Measurements from ENCODE around the gene MSL1. TPM values are rescaled to one million over a fixed set of nuclear protein-coding genes. Genes with fewer than 3 reads are reported as not detected.

The MSL1 gene
- total RNA-seq, 1 donor from 2014 or later, result 96.2 TPM

GRCh38 chr17:40111221-40112128, 10.3 kb upstream of the MSL1 start:
- Mint-ChIP-seq H3K27ac (ENCODE audit: unreplicated experiment) (peak overlapping the region; percentile 97), H3K4me1 (ENCODE audit: unreplicated experiment) (peaks cover 67% of the 10 kb centered on the region), H3K9me3 (ENCODE audit: unreplicated experiment) (no peaks in the 10 kb centered on the region), H3K27me3 (ENCODE audit: unreplicated experiment) (peaks cover 18% of the 10 kb centered on the region), H3K36me3 (ENCODE audit: low read depth, unreplicated experiment) (no peaks in the 10 kb centered on the region), H3K4me3 (ENCODE audit: unreplicated experiment) (peak overlapping the region; percentile 84)
- DNase-seq (ENCODE audit: low spot score), result peak; percentile 79
- peak; percentile 23 for TF ChIP-seq CTCF (IDR thresholded peaks at IDR 0.05; ENCODE audit: unreplicated experiment)

GRCh38 chr17:40112191-40112711, 9.5 kb upstream of the MSL1 start:
- no peak for TF ChIP-seq CTCF (IDR thresholded peaks at IDR 0.05; ENCODE audit: unreplicated experiment)
- DNase-seq (ENCODE audit: low spot score), result no peak
- H3K27me3 Mint-ChIP-seq (ENCODE audit: unreplicated experiment), result peaks cover 18% of the 10 kb centered on the region
- no peaks in the 10 kb centered on the region for H3K36me3 Mint-ChIP-seq (ENCODE audit: low read depth, unreplicated experiment)
- peak overlapping the region; percentile 97 for H3K27ac Mint-ChIP-seq (ENCODE audit: unreplicated experiment)
- peaks cover 59% of the 10 kb centered on the region for H3K4me1 Mint-ChIP-seq (ENCODE audit: unreplicated experiment)
- no peaks in the 10 kb centered on the region for H3K9me3 Mint-ChIP-seq (ENCODE audit: unreplicated experiment)
- peak overlapping the region; percentile 84 for H3K4me3 Mint-ChIP-seq (ENCODE audit: unreplicated experiment)

DNA sequence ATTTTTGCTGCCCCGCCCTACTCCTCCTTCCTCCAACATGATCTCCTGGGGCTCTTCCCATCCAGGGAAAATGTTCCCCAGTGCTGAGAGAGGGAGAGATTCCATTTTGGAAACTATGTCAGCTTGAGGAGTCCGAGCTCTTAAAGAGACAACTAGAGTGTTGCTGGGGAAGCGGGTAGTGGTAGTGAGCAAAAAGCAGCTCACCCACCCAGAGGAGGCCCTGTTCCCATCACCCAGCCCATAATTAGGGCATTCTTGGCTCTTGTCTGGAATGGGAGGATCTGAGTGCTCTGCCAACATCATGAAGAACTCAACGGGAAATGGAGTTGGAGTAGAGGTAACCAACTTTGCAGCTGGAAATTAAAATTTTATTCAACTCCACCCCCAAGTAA, 9.1 kb upstream of the MSL1 start:
- Mint-ChIP-seq H3K36me3 (ENCODE audit: low read depth, unreplicated experiment) (no peaks in the 10 kb centered on the region), H3K27ac (ENCODE audit: unreplicated experiment) (peak overlapping the region; percentile 97), H3K4me3 (ENCODE audit: unreplicated experiment) (peak overlapping the region; percentile 84), H3K4me1 (ENCODE audit: unreplicated experiment) (peaks cover 55% of the 10 kb centered on the region), H3K27me3 (ENCODE audit: unreplicated experiment) (peaks cover 15% of the 10 kb centered on the region), H3K9me3 (ENCODE audit: unreplicated experiment) (no peaks in the 10 kb centered on the region)
- no peak for DNase-seq (ENCODE audit: low spot score)
- TF ChIP-seq CTCF (IDR thresholded peaks at IDR 0.05; ENCODE audit: unreplicated experiment), result no peak

DNA sequence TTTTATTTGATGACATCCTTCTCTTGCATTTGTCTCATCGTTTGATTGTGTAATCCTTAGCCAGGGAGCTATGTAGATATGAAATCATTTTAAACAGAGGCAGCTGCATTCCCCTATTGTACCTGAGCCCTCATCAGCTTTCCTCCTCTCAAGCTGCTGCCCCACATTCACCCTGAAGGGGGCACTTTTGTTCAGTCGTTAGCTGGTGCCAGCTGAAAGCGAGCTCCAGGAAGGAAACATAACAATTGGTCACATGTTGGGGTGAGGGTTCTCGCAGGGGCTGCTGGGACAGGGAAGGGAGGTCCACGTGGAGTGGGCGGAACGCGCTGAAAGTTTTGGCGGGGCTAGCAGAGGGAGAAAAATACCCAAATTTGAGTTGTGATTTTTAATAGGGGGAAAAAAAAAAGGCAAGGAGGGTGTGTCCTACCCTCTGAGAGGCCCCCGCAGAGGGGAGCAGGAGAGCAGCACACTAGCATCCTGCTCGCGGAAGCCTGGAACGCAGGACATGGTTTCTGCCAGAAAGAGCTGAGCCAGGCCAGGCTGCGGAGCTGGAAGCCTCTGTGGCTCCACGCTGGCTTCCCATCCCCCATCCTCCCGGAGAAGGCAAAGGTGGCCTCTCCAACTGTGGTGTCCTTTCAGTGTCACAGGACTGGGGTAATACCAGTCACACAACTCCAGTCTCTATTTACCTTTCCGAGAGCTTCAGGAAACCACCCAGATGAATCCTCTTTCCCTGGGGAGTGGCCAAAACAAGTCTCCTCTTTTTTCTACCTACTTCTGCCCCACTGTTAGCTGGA, 8.5 kb upstream of the MSL1 start:
- Mint-ChIP-seq H3K36me3 (ENCODE audit: low read depth, unreplicated experiment) (no peaks in the 10 kb centered on the region), H3K27me3 (ENCODE audit: unreplicated experiment) (peaks cover 13% of the 10 kb centered on the region), H3K4me1 (ENCODE audit: unreplicated experiment) (peaks cover 50% of the 10 kb centered on the region), H3K9me3 (ENCODE audit: unreplicated experiment) (no peaks in the 10 kb centered on the region), H3K27ac (ENCODE audit: unreplicated experiment) (peak overlapping the region; percentile 97), H3K4me3 (ENCODE audit: unreplicated experiment) (peak overlapping the region; percentile 92)
- DNase-seq (ENCODE audit: low spot score), result peak; percentile 91
- TF ChIP-seq CTCF (IDR thresholded peaks at IDR 0.05; ENCODE audit: unreplicated experiment), result peak; percentile 72

Data from endothelial cell (in vitro differentiated cells).